ENCODE results near the gene ZNF428.

- TF ChIP-seq CTCF (conservative IDR thresholded peaks at IDR 0.05; ENCODE audit: low read depth, low read length) (no peak), RCOR1 (IDR thresholded peaks at IDR 0.05; ENCODE audit: insufficient replicate concordance, low read length) (no peak)
Observed at GRCh38 chr19:43586346-43586745, 33.1 kb downstream of the ZNF428 start.

Data from IMR-90 (cell line).